ENCODE data around the gene KCTD20.

GRCh38 chr6:36519352-36519751, 76.6 kb downstream of the KCTD20 start:
- TF ChIP-seq CTCF (IDR thresholded peaks at IDR 0.05) (no peak), POLR2A (IDR thresholded peaks at IDR 0.05; ENCODE audit: low read depth) (no peak), POLR2AphosphoS5 (IDR thresholded peaks at IDR 0.05) (no peak)
